HCT116 (cell line): ENCODE data around the gene NUDT2. TPM values are rescaled to one million over a fixed set of nuclear protein-coding genes. Genes with fewer than 3 reads are reported as not detected.
"Not testable (repeated sequence)": the region's sequence is repeated elsewhere in the genome, so short reads cannot be mapped to it uniquely, and the experiment has no call there.

Experiments
- ATAC-seq: fragments of 200-7000 bp; cut with Tn5 transposase; 2 replicates; pipeline ENCODE4 v1.9.1; 2020; ENCODE audit warnings: mild to moderate bottlenecking, moderate library complexity
- BruUV-seq: library from RNA; stranded (reverse); fragments of 400-500 nt; replicated peaks from 2 replicates; lab custom pipeline; 2021; lab: Mats Ljungman, UMichigan
- CTCF ChIA-PET: fragments of 300-600 bp; sonication (Branson Sonifier 250); formaldehyde crosslinking; loops from one replicate; lab custom pipeline; 2021; ENCODE audit warnings: antibody characterized with exemption; lab: Charles Lee
- POLR2A ChIA-PET: fragments of 300-600, 350-600 bp; sonication (Branson Sonifier 250); formaldehyde crosslinking; loops from one replicate; lab custom pipeline; 2021; ENCODE audit warnings: antibody characterized with exemption; lab: Charles Lee
- RAD21 ChIA-PET, 2 experiments: fragments of 300-600 bp; sonication (Branson Sonifier 250); formaldehyde crosslinking; loops; one replicate each; lab custom pipeline; 2023; ENCODE audit warnings: low total read pairs in 2 of 2; ENCODE audit not compliant: uncharacterized antibody in 2 of 2, unreplicated experiment in 2 of 2, low non-redundant PET in 1 of 2; lab: Charles Lee
- DNase-seq: peaks from one replicate; pipeline ENCODE4 v3.0.0-alpha.2; 2010; ENCODE audit warnings: low read depth, low spot score
- H2AFZ ChIP-seq: fragments of 200-600 bp; shearing (Covaris generic), sonication (generic); 2 replicates; pipeline ENCODE4 v1.6.1; 2017; ENCODE audit warnings: low read depth, mixed run types, mixed read lengths, antibody characterized with exemption, low read length; ENCODE audit not compliant: poor library complexity, severe bottlenecking
- H3K27ac ChIP-seq: 2 replicates; pipeline ENCODE4 v1.5.1; 2012; ENCODE audit warnings: low read depth, low read length
- H3K27me3 ChIP-seq: fragments of 200-600 bp; sonication (generic); 2 replicates; pipeline ENCODE4 v1.6.1; 2016; ENCODE audit warnings: mixed run types, low read length, mixed read lengths; ENCODE audit not compliant: insufficient read depth
- H3K36me3 ChIP-seq, 2 experiments: fragments of 200-500 bp in 1 of 2; fragments of 200-600 bp in 1 of 2; sonication (Bioruptor generic) in 1 of 2; sonication (generic) in 1 of 2; 2 replicates each; pipeline versions ENCODE4 v1.5.1 to v1.6.1; 2014 to 2016; ENCODE audit warnings: low read length in 2 of 2, inconsistent platforms in 1 of 2, mixed read lengths in 1 of 2, mixed run types in 1 of 2; ENCODE audit not compliant: insufficient read depth in 2 of 2, control insufficient read depth in 1 of 2
- H3K4me1 ChIP-seq, 2 experiments: fragments of 200-600 bp in 1 of 2; sonication (generic) in 1 of 2; 2 replicates each; pipeline versions ENCODE4 v1.5.1 to v1.6.1; 2012 to 2017; ENCODE audit warnings: low read length in 2 of 2, inconsistent platforms in 1 of 2, mild to moderate bottlenecking in 1 of 2, mixed read lengths in 1 of 2, mixed run types in 1 of 2, moderate library complexity in 1 of 2; ENCODE audit not compliant: insufficient read depth in 2 of 2, control insufficient read depth in 1 of 2
- H3K4me2 ChIP-seq: fragments of 200-600 bp; sonication (generic); 2 replicates; pipeline ENCODE4 v1.6.1; 2017; ENCODE audit warnings: mixed run types, low read length, mixed read lengths
- H3K4me3 ChIP-seq, 2 experiments: fragments of 200-600 bp in 1 of 2; sonication (generic) in 1 of 2; replicated peaks in 1 of 2; 2 replicates each; pipeline ENCODE4 v1.5.1; 2011 to 2016; ENCODE audit warnings: low read length in 2 of 2, control low read depth in 1 of 2, low read depth in 1 of 2, mild to moderate bottlenecking in 1 of 2, mixed read lengths in 1 of 2, mixed run types in 1 of 2
- H3K79me2 ChIP-seq: fragments of 200-600 bp; sonication (generic); 2 replicates; pipeline ENCODE4 v1.6.1; 2017; ENCODE audit warnings: mild to moderate bottlenecking, mixed run types, low read length, moderate library complexity, mixed read lengths; ENCODE audit not compliant: insufficient read depth
- H3K9ac ChIP-seq: fragments of 200-600 bp; sonication (generic); 2 replicates; pipeline ENCODE4 v1.6.1; 2016; ENCODE audit warnings: low read length, mixed read lengths
- H3K9me2 ChIP-seq: fragments of 200-600 bp; sonication (generic), shearing (Covaris generic); 2 replicates; pipeline ENCODE4 v1.6.1; 2017; ENCODE audit warnings: mixed run types, mild to moderate bottlenecking, moderate library complexity; ENCODE audit not compliant: insufficient read depth
- H3K9me3 ChIP-seq, 2 experiments: fragments of 200-500 bp in 1 of 2; fragments of 200-600 bp in 1 of 2; sonication (Bioruptor generic) in 1 of 2; sonication (generic) in 1 of 2; 2 replicates each; pipeline ENCODE4 v1.6.1; 2014 to 2017; ENCODE audit warnings: low read length in 2 of 2, mixed read lengths in 2 of 2, inconsistent platforms in 1 of 2, low read depth in 1 of 2, mild to moderate bottlenecking in 1 of 2, mixed run types in 1 of 2, moderate library complexity in 1 of 2; ENCODE audit not compliant: control insufficient read depth in 1 of 2, insufficient read depth in 1 of 2
- H4K20me1 ChIP-seq: fragments of 200-600 bp; sonication (generic), shearing (Covaris generic); 2 replicates; pipeline ENCODE4 v1.6.1; 2017; ENCODE audit warnings: mixed run types, mild to moderate bottlenecking, moderate library complexity; ENCODE audit not compliant: insufficient read depth
- JUND ChIP-seq: IDR thresholded peaks from 2 replicates; pipeline ENCODE4 v1.6.1; 2012
- ZBTB33 ChIP-seq: IDR thresholded peaks from 2 replicates; pipeline ENCODE4 v1.6.1; 2011; ENCODE audit warnings: mild to moderate bottlenecking, low read length, moderate library complexity; ENCODE audit not compliant: insufficient replicate concordance; ENCODE audit errors: extremely low read depth
- intact Hi-C: fragments of 100-400 bp; cut with micrococcal nuclease; formaldehyde crosslinking; loops from 2 replicates; pipeline ENCODE4 v1.10.0; 2022
- total RNA-seq: library from RNA; stranded (reverse); gene quantifications from one replicate; pipeline ENCODE4 v1.2.1, GENCODE V29; 2021; ENCODE audit not compliant: unreplicated experiment

Gene NUDT2
- total RNA-seq, 1 experiment from 2014 or later = 39.3 TPM

- H3K79me2 ChIP-seq, intact Hi-C loops, H3K9me2 ChIP-seq, BruUV-seq, ATAC-seq, H3K4me3 ChIP-seq, H3K27ac ChIP-seq, H3K4me2 ChIP-seq, RAD21 ChIA-PET, H3K4me1 ChIP-seq, CTCF ChIA-PET, H3K27me3 ChIP-seq, POLR2A ChIA-PET, DNase-seq, H3K9me3 ChIP-seq, H3K36me3 ChIP-seq, H4K20me1 ChIP-seq, H3K9ac ChIP-seq, H2AFZ ChIP-seq: not testable (repeated sequence)
Measured at GRCh38 chr9:34367751-34368410, 38.5 kb downstream of the NUDT2 start.

- H3K79me2 ChIP-seq, H3K9me3 ChIP-seq, H3K9me2 ChIP-seq, H4K20me1 ChIP-seq, BruUV-seq, H3K27me3 ChIP-seq, H3K27ac ChIP-seq, H3K4me2 ChIP-seq, POLR2A ChIA-PET, H3K4me1 ChIP-seq, H2AFZ ChIP-seq, ATAC-seq, H3K9ac ChIP-seq, RAD21 ChIA-PET, DNase-seq, H3K4me3 ChIP-seq, intact Hi-C loops, H3K36me3 ChIP-seq: not testable (repeated sequence)
- CTCF ChIA-PET = interaction anchor here (1.0 kb wide), 1 partner anchor 11 kb away, joined by 3 read pairs; no protein-coding TSS in a partner anchor
Measured at GRCh38 chr9:34368796-34369195, 39.4 kb downstream of the NUDT2 start.

- H4K20me1 ChIP-seq = no peaks in the 10 kb centered on the region
- no peaks in the 10 kb centered on the region for H3K27me3 ChIP-seq
- H2AFZ ChIP-seq = no peak overlapping the region
- H3K4me3 ChIP-seq = no peak overlapping the region
- no peaks in the 10 kb centered on the region for H3K9me3 ChIP-seq
- ChIA-PET RAD21 (no interaction called here), CTCF (interaction anchor here (1.0 kb wide), 1 partner anchor 10 kb away, joined by 3 read pairs; no protein-coding TSS in a partner anchor), POLR2A (no interaction called here)
- intact Hi-C loops = no loop called here
- no peaks in the 10 kb centered on the region for H3K79me2 ChIP-seq
- peaks cover 0 to 2% of the 10 kb centered on the region in 2 experiments; a peak in 1 of 4 replicates for H3K36me3 ChIP-seq
- no peaks in the 10 kb centered on the region for H3K9me2 ChIP-seq
- peaks cover 0 to under 1% of the 10 kb centered on the region in 2 experiments; a peak in 1 of 4 replicates for H3K4me1 ChIP-seq
- no TSS peak for BruUV-seq
- H3K4me2 ChIP-seq = no peak overlapping the region
- H3K9ac ChIP-seq = no peak overlapping the region
- ATAC-seq = no peak
- H3K27ac ChIP-seq = no peak overlapping the region
- DNase-seq = no peak
- TF ChIP-seq ZBTB33 (no peak), JUND (no peak)
Measured at GRCh38 chr9:34369636-34370035, 40.3 kb downstream of the NUDT2 start.
